ENCODE data around the gene TGFA. TPM values are rescaled to one million over a fixed set of nuclear protein-coding genes. Genes with fewer than 3 reads are reported as not detected.

The TGFA gene
- total RNA-seq, 2 donors from 2014 or later = 1.1 to 1.9 TPM

DNA sequence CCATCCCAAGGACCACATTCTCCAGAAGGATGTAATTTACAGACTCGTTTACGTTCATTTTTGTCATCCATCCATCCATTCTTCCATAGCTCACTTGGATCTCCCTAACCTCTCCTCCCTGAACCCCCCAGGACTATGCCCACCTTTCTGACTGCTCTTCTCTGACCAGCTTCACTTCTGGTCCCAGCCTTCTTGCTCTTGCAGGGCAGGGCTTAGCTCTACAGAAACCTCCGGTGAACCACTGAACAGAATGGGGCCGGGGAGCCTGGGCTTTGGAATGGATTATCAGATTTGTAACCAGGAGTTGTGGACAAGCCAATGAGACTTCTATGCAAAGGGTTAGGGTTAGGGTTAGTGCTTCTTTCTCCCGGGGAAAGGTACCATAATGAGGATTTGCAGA, 95.0 kb downstream of the TGFA start:
- no peaks in the 10 kb centered on the region for H3K9me3 ChIP-seq
- ATAC-seq (ENCODE audit: insufficient number of reproducible peaks, low FRiP score, low read depth) (no peak), DNase-seq (ENCODE audit: low spot score) (no peak)
- no peaks in the 10 kb centered on the region for H3K4me1 ChIP-seq (ENCODE audit: control insufficient read depth in 1 of 2, low read depth in 2 of 2)
- no peaks in the 10 kb centered on the region for H3K27me3 ChIP-seq (replicated peaks; ENCODE audit: insufficient read depth)
- H3K4me3 ChIP-seq = no peak overlapping the region
- no peak overlapping the region for H3K27ac ChIP-seq
- H3K36me3 ChIP-seq = no peaks in the 10 kb centered on the region
- TF ChIP-seq, protein P1, sequence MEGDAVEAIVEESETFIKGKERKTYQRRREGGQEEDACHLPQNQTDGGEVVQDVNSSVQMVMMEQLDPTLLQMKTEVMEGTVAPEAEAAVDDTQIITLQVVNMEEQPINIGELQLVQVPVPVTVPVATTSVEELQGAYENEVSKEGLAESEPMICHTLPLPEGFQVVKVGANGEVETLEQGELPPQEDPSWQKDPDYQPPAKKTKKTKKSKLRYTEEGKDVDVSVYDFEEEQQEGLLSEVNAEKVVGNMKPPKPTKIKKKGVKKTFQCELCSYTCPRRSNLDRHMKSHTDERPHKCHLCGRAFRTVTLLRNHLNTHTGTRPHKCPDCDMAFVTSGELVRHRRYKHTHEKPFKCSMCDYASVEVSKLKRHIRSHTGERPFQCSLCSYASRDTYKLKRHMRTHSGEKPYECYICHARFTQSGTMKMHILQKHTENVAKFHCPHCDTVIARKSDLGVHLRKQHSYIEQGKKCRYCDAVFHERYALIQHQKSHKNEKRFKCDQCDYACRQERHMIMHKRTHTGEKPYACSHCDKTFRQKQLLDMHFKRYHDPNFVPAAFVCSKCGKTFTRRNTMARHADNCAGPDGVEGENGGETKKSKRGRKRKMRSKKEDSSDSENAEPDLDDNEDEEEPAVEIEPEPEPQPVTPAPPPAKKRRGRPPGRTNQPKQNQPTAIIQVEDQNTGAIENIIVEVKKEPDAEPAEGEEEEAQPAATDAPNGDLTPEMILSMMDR (IDR thresholded peaks at IDR 0.05) = no peak

DNA sequence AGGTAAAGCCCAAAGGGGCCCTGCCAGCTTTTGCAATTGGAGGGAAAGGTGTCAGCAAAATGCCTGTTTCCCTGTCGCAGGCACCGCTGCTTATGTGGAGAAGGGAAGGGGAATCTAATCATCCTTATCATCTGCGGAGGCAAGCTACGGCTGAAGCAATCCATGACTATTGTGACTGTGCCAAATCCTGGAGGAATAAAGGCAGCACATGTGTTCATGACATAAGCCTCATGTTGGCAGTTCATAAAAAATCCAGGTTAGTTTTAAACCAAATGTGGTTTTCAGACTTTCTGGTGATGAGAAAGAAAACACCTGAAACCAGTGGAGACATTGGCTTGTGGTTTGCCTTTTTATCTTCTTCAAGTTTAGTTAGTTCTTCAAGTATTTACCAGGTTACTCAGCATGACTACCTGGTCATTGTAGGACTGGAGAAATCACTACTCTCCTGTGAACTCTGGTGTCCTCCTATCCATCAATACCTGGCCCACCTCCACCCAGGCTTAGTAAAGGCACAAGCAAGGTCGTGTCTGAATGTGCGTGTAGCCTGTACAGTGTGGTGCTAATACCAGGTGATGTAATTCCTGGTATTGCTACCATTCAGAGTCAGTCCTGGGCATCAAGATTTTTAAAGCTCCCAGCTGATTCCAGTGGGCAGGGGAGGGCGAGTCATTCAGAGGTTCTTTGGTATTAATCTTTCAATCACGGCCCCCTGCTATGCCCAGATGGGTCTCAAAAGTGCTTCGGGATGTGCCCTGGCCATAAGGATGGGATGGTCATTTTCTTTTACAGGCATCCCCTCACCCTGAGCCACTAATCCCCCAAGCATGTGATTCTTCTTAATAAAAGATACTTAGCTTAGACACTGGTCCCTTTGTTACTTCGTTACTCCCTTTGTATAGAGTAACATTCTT, 96.8 kb downstream of the TGFA start:
- Histone ChIP-seq H3K9me3 (no peaks in the 10 kb centered on the region), H3K36me3 (no peaks in the 10 kb centered on the region), H3K27me3 (replicated peaks; ENCODE audit: insufficient read depth) (no peaks in the 10 kb centered on the region), H3K27ac (no peak overlapping the region), H3K4me1 (ENCODE audit: control insufficient read depth in 1 of 2, low read depth in 2 of 2) (no peaks in the 10 kb centered on the region), H3K4me3 (no peak overlapping the region)
- DNase-seq (ENCODE audit: low spot score) = no peak
- ATAC-seq (ENCODE audit: insufficient number of reproducible peaks, low FRiP score, low read depth) = no peak
- TF ChIP-seq, protein P1 (IDR thresholded peaks at IDR 0.05) = no peak

DNA sequence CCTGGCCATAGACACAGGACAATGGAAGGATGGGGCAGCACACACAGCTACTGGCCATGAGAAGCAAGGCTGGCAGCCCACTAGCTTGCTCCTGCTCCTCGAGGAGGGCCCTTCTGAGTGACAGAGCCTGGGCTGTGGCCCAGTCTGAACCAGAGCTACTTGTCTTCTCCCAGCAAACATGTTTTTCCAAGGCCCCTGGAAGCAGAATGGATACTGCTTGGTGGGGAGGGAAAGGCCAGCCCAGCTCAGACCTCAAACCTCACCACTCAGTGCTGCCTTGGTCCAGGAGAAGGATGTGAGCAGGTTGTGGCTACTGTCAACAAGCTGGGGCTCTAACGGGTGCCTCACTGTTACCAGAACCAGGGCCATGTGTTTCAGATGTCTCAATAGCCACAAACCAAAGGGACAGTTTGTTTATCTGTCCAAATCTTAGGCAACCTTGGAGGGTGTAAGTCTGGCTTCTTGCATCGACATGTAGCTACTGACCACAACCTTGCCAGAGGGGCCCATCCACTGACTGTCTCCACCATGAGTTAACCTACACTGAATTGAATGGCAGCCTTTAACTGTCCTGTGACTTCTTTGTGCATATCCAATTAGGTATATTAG, 98.6 kb downstream of the TGFA start:
- Histone ChIP-seq H3K27ac (no peak overlapping the region), H3K36me3 (no peaks in the 10 kb centered on the region), H3K9me3 (no peaks in the 10 kb centered on the region), H3K4me3 (no peak overlapping the region), H3K4me1 (ENCODE audit: control insufficient read depth in 1 of 2, low read depth in 2 of 2) (no peaks in the 10 kb centered on the region), H3K27me3 (replicated peaks; ENCODE audit: insufficient read depth) (no peaks in the 10 kb centered on the region)
- DNase-seq (ENCODE audit: low spot score) = no peak
- TF ChIP-seq, protein P1 (IDR thresholded peaks at IDR 0.05) = no peak
- no peak for ATAC-seq (ENCODE audit: insufficient number of reproducible peaks, low FRiP score, low read depth)

DNA sequence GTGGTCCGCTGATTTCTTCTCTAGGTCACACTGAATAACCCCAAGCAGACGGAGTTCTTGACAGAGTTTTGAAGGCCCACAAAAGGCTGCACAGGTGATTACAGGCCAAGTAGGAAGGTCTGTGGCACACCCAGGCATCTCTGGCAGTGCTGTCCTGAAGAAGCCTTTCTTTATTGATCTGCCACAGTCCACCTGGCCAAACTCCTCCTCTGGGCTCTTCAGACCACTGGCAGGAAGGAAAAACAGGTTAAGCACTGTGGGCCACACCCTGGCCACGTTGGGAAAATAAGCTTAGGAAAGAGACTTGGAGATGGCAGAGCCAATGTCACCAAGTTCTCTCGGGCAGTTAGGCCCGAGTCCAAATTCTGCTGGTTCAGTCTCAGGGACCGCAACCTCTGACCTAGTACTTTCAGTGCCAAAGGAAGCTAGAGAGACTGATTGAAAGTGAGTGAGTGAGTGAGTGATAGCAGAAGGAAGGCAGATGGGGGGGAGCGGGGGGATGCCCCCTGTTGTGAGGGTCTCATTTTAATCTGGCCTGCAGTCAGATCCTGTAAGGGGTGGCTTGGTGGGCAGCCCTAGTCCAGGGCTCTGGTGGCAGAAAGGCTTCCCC, 102.9 kb downstream of the TGFA start:
- Histone ChIP-seq H3K4me1 (ENCODE audit: control insufficient read depth in 1 of 2, low read depth in 2 of 2) (no peaks in the 10 kb centered on the region), H3K27ac (no peak overlapping the region)

More for the DNA sequence above, 102.9 kb downstream of the TGFA start:
- DNase-seq (ENCODE audit: low spot score) (no peak), ATAC-seq (ENCODE audit: insufficient number of reproducible peaks, low FRiP score, low read depth) (no peak)
- no peaks in the 10 kb centered on the region for H3K27me3 ChIP-seq (replicated peaks; ENCODE audit: insufficient read depth)
- TF ChIP-seq, protein P1 (IDR thresholded peaks at IDR 0.05) = no peak
- H3K36me3 ChIP-seq = no peaks in the 10 kb centered on the region
- H3K4me3 ChIP-seq = no peak overlapping the region
- H3K9me3 ChIP-seq = no peaks in the 10 kb centered on the region

All from thoracic aorta (tissue), 2 donors.